RWPE1 (cell line): ENCODE results near the gene PSMG1.
A peak's percentile ranks its signal among the peaks of the same experiment; 100 is the strongest.

Source experiments
- CTCF ChIA-PET: fragments of 350-600 bp; sonication (Branson Sonifier 250); formaldehyde crosslinking; extraction: SDS; loops from one replicate; lab custom pipeline; 2021; lab: Yijun Ruan, JAX
- POLR2A ChIA-PET: fragments of 400-600 bp; formaldehyde crosslinking; extraction: SDS; loops from one replicate; lab custom pipeline; 2020; ENCODE audit warnings: antibody characterized with exemption; ENCODE audit not compliant: low non-redundant PET; lab: Yijun Ruan, JAX
- DNase-seq: peaks from one replicate; pipeline ENCODE4 v3.0.0; 2012; ENCODE audit warnings: low spot score
- H3K27ac ChIP-seq: fragments of 450-650 bp; 2 replicates; pipeline ENCODE4 v1.5.1; 2017
- TF ChIP-seq, protein P1 (sequence below): fragments of 450-650 bp; conservative IDR thresholded peaks from 2 replicates; pipeline ENCODE4 v1.5.1; 2017; ENCODE audit warnings: low read depth, mild to moderate bottlenecking

The PSMG1 gene

DNA sequence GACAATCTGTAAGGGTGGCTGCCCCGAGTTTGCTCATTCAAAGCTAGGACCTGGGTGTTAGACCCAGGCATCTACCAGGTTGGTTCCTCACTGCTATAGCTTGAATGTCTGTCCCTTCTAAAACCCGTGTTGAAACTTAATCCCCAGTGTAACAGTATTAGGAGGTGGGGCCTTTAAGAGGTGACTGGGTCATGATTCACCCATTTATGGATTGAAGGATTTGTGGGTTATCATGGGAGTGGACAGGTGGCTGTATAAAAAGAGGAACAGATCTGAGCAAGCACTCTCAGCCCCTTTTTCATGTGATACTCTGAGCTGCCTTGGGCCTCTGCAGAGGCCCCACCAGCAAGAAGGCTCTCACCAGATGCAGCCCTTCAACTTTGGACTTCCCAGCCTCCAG is 29.4 kb downstream of the PSMG1 start:
- TF ChIP-seq, protein P1, sequence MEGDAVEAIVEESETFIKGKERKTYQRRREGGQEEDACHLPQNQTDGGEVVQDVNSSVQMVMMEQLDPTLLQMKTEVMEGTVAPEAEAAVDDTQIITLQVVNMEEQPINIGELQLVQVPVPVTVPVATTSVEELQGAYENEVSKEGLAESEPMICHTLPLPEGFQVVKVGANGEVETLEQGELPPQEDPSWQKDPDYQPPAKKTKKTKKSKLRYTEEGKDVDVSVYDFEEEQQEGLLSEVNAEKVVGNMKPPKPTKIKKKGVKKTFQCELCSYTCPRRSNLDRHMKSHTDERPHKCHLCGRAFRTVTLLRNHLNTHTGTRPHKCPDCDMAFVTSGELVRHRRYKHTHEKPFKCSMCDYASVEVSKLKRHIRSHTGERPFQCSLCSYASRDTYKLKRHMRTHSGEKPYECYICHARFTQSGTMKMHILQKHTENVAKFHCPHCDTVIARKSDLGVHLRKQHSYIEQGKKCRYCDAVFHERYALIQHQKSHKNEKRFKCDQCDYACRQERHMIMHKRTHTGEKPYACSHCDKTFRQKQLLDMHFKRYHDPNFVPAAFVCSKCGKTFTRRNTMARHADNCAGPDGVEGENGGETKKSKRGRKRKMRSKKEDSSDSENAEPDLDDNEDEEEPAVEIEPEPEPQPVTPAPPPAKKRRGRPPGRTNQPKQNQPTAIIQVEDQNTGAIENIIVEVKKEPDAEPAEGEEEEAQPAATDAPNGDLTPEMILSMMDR: no peak
- CTCF ChIA-PET: no interaction called here
- POLR2A ChIA-PET: no interaction called here
- no peak overlapping the region for H3K27ac ChIP-seq
- peak; percentile 22 for DNase-seq

DNA sequence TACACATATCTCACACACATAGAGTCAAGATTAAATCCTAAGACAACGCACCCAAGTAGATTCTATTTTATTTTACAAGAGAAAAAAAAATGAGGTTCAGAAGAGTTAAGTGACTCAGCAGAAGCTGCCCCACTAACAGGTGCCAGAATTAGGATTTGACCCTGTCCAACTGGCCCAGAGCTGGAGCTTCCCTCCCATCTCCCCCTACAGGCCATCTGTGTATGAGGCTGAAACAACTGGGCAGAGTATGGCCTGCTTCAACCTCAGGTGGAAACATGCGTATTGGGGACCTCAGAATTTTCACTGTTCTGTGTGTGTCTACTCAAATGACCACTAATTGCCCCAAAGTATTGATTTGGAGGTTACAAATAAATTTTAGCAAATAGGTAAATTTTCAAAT is 29.9 kb downstream of the PSMG1 start:
- CTCF ChIA-PET: interaction anchor here (0.6 kb wide), 2 partner anchors 17 to 397 kb away, joined by 3 to 7 read pairs; no protein-coding TSS in a partner anchor
- TF ChIP-seq, protein P1: peak; percentile 14; the same call in 1 of the 2 replicates
- peak; percentile 25 for DNase-seq
- POLR2A ChIA-PET: no interaction called here
- H3K27ac ChIP-seq: no peak overlapping the region

DNA sequence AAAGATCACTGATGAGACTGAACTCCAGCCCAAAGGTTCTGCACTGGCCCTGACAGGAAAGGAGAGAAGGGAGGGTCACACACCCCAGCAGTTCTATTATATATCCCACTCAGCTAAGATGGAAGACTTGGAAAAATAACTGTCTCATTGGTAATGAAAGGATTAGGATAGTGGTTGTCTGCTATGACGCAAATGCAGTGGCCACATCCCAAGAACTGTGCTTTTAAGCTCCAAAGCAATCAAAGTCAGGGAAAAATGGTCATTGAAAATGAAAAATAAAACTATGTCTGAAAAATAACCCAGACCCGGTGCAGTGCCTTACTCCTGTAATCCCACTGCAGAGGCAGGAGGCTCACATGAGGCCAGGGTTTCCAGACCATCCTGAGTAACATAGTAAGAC is 31.0 kb downstream of the PSMG1 start:
- POLR2A ChIA-PET: no interaction called here

DNA sequence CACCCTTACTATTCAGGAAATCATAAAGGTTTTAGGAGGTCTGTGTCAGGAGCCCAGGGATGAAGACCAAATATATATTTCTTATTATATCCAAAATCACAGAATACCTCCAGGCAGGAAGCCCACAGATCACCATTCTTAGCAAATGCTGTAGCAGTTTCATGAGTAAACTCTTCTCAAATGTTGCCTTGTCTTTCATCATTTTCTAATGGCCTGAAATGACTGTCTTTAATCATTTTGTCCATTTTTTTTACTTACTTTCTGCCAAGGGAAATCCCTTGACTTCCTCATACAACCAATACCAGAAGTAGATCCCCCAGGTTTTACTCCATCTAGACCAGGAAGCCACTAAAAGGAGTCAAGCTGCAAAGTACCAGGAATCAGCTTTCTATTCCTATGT is 32.4 kb downstream of the PSMG1 start:
- ChIA-PET CTCF (interaction anchor here (1.3 kb wide), 1 partner anchor 13 kb away, joined by 4 read pairs; no protein-coding TSS in a partner anchor), POLR2A (no interaction called here)
- no peak overlapping the region for H3K27ac ChIP-seq
- DNase-seq: no peak
- TF ChIP-seq, protein P1: no peak

More for the DNA sequence above, 31.0 kb downstream of the PSMG1 start:
- CTCF ChIA-PET: interaction anchor here (0.6 kb wide), 1 partner anchor 150 kb away, joined by 5 read pairs; no protein-coding TSS in a partner anchor
- TF ChIP-seq, protein P1: no peak
- H3K27ac ChIP-seq: no peak overlapping the region
- DNase-seq: no peak

- TF ChIP-seq, protein P1: no peak
- POLR2A ChIA-PET: no interaction called here
- CTCF ChIA-PET: interaction anchor here (1.3 kb wide), 1 partner anchor 12 kb away, joined by 4 read pairs; no protein-coding TSS in a partner anchor
- DNase-seq: no peak
- H3K27ac ChIP-seq: no peak overlapping the region
These were observed 32.9 kb downstream of the PSMG1 start for GRCh38 chr21:39150316-39150715.

DNA sequence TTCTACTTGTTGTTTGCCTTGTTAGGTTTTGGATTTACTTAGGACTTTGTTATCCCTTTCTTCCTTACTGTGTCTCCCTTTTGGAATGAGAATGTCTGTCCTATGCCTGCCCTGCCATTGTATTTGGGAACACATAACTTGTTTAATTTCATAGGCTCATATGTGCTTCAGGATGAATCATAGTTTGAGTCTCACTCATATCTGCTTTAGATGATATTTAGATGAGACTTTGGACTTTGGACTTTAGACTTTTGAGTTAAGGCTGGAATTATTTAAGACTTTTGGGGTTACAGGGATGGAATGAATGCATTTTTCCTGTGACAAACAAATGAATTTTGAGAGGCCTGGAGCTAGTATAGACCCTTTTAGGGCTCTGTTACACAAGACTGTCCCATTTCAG is 33.4 kb downstream of the PSMG1 start:
- no peak for DNase-seq
- TF ChIP-seq, protein P1: no peak
- POLR2A ChIA-PET: no interaction called here
- H3K27ac ChIP-seq: no peak overlapping the region
- CTCF ChIA-PET: interaction anchor here (1.3 kb wide), 1 partner anchor 12 kb away, joined by 4 read pairs; no protein-coding TSS in a partner anchor
